Astrocyte (in vitro differentiated cells and primary cell): ENCODE results near the gene ARRB1.

Source experiments
- CTCF ChIP-seq: IDR thresholded peaks from 2 replicates; pipeline ENCODE4 v1.5.1; 2011; ENCODE audit warnings: low read depth, mild to moderate bottlenecking, inconsistent platforms, low read length, moderate library complexity; ENCODE audit not compliant: insufficient read depth
- EZH2 ChIP-seq: IDR thresholded peaks from 2 replicates; pipeline ENCODE4 v1.6.1; 2012; ENCODE audit warnings: mild to moderate bottlenecking, low read length, inconsistent platforms; ENCODE audit not compliant: insufficient read depth

GRCh38 chr11:75280770-75281468 lies 70.5 kb downstream of the ARRB1 start:
- TF ChIP-seq CTCF: no peak
- no peak for TF ChIP-seq EZH2
